Activated CD4-positive, alpha-beta T cell treated with anti-CD3 and anti-CD28 coated beads, Interleukin-2, amount 10 ng/mL, durations not matched to agents 7 days and 5 days (primary cell): ENCODE data around the gene APAF1. TPM values are rescaled to one million over a fixed set of nuclear protein-coding genes. Genes with fewer than 3 reads are reported as not detected.
"Not testable (repeated sequence)": the region's sequence is repeated elsewhere in the genome, so short reads cannot be mapped to it uniquely, and the experiment has no call there.

Experiments used
- CTCF ChIA-PET: fragments of 350-600 bp; sonication (Branson Sonifier 250); formaldehyde crosslinking; loops from one replicate; lab custom pipeline; 2021; ENCODE audit warnings: antibody characterized with exemption; lab: Charles Lee
- POLR2A ChIA-PET: fragments of 350-600 bp; sonication (Branson Sonifier 250); formaldehyde crosslinking; loops from one replicate; lab custom pipeline; 2021; ENCODE audit warnings: antibody characterized with exemption; lab: Charles Lee
- DNase-seq: peaks from one replicate; pipeline ENCODE4 v3.0.0-alpha.2; 2020
- H3K27ac Mint-ChIP-seq: one replicate; pipeline ENCODE4 v1.8.0; 2021; ENCODE audit warnings: mild to moderate bottlenecking, moderate library complexity, mixed read lengths
- H3K27me3 Mint-ChIP-seq: one replicate; pipeline ENCODE4 v1.8.0; 2021; ENCODE audit warnings: mixed read lengths
- H3K36me3 Mint-ChIP-seq: one replicate; pipeline ENCODE4 v1.8.0; 2021; ENCODE audit warnings: low read depth, mixed read lengths
- H3K4me1 Mint-ChIP-seq: one replicate; pipeline ENCODE4 v1.8.0; 2021; ENCODE audit warnings: mixed read lengths
- H3K4me3 Mint-ChIP-seq: one replicate; pipeline ENCODE4 v1.8.0; 2021; ENCODE audit warnings: mild to moderate bottlenecking, moderate library complexity, mixed read lengths
- H3K9me3 Mint-ChIP-seq: one replicate; pipeline ENCODE4 v1.8.0; 2021; ENCODE audit warnings: mixed read lengths
- total RNA-seq, 2 experiments: library from RNA; stranded (reverse); gene quantifications; one replicate each; pipeline ENCODE4 v1.2.3, GENCODE V29; 2021

APAF1 gene
- total RNA-seq, 2 experiments from 2014 or later, result 28.3 to 31.5 TPM

GRCh38 chr12:98750511-98750910 lies 105.4 kb downstream of the APAF1 start:
- CTCF ChIA-PET, result interaction anchor here (1.5 to 2.8 kb wide), 2 partner anchors 10 to 21 kb away, joined by 3 to 11 read pairs; no protein-coding TSS in a partner anchor
- Mint-ChIP-seq H3K36me3 (no peaks in the 10 kb centered on the region), H3K27ac (no peak overlapping the region), H3K9me3 (no peaks in the 10 kb centered on the region), H3K27me3 (peaks cover 20% of the 10 kb centered on the region), H3K4me1 (peaks cover 23% of the 10 kb centered on the region), H3K4me3 (no peak overlapping the region)
- POLR2A ChIA-PET, result no interaction called here
- DNase-seq, result no peak

GRCh38 chr12:98751580-98752115 lies 106.6 kb downstream of the APAF1 start:
- no peak for DNase-seq
- POLR2A ChIA-PET, result no interaction called here
- no peaks in the 10 kb centered on the region for H3K9me3 Mint-ChIP-seq
- H3K4me3 Mint-ChIP-seq, result no peak overlapping the region
- H3K27me3 Mint-ChIP-seq, result peaks cover 12% of the 10 kb centered on the region
- peaks cover 12% of the 10 kb centered on the region for H3K4me1 Mint-ChIP-seq
- CTCF ChIA-PET, result interaction anchor here (1.7 to 2.8 kb wide), 2 partner anchors 11 to 13 kb away, joined by 3 to 11 read pairs; no protein-coding TSS in a partner anchor
- H3K27ac Mint-ChIP-seq, result no peak overlapping the region
- H3K36me3 Mint-ChIP-seq, result no peaks in the 10 kb centered on the region

DNA sequence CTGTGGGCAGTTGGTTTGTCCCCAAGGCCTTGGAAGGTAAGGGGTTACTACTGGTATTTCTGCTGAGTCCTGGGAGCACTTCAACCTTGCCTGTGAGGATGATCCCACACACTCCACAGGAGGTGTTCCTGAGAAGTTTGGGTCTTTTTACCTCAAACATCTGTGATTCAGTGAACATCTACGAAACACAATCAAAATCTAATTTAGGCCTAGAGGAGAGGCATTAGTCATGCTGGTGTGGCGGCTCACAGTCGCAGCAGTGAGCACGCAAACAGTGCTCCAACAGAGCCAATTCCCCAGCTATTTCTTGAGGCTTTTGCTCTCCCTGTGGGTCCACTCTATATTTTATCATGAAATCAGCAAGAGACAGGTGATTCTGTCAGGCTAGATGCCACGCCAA lies 107.6 kb downstream of the APAF1 start:
- POLR2A ChIA-PET, result no interaction called here
- H3K9me3 Mint-ChIP-seq, result no peaks in the 10 kb centered on the region
- no peak overlapping the region for H3K4me3 Mint-ChIP-seq

GRCh38 chr12:98754095-98754494 lies 109.0 kb downstream of the APAF1 start:
- no peaks in the 10 kb centered on the region for H3K36me3 Mint-ChIP-seq
- H3K27me3 Mint-ChIP-seq, result no peaks in the 10 kb centered on the region
- DNase-seq, result no peak
- no peak overlapping the region for H3K27ac Mint-ChIP-seq
- H3K9me3 Mint-ChIP-seq, result no peaks in the 10 kb centered on the region
- POLR2A ChIA-PET, result interaction anchor here (0.6 to 0.7 kb wide), 2 partner anchors 15 to 1612 kb away, joined by 3 read pairs; no protein-coding TSS in a partner anchor
- CTCF ChIA-PET, result interaction anchor here (0.8 to 1.8 kb wide), 2 partner anchors 11 to 33 kb away, joined by 4 to 5 read pairs; no protein-coding TSS in a partner anchor
- peaks cover 8% of the 10 kb centered on the region for H3K4me1 Mint-ChIP-seq
- H3K4me3 Mint-ChIP-seq, result no peak overlapping the region

More for the DNA sequence above, 107.6 kb downstream of the APAF1 start:
- Mint-ChIP-seq H3K27ac (no peak overlapping the region), H3K4me1 (peaks cover 8% of the 10 kb centered on the region), H3K36me3 (no peaks in the 10 kb centered on the region), H3K27me3 (peaks cover under 1% of the 10 kb centered on the region)
- CTCF ChIA-PET, result interaction anchor here (0.7 to 2.8 kb wide), 5 partner anchors 9 to 101 kb away, joined by 3 to 11 read pairs (median 4); no protein-coding TSS in a partner anchor
- no peak for DNase-seq

DNA sequence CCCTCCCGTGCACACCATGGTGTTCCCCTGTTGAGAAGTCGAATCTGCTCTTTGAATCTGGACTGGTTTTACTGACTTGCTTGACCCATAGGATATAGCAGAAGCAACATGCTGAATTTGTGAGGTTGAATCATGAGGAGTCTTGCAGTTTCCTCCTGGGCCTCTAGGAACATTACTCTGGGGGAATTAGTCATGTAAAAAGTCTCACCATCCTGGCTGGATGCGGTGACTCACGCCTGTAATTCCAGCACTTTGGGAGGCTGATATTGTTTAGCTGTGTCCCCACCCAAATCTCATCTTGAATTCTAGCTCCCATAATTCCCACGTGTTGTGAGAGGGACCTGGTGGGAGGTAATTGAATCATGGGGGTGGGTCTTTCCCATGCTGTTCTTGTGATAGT lies 110.8 kb downstream of the APAF1 start:
- POLR2A ChIA-PET, result not testable (repeated sequence)

DNA sequence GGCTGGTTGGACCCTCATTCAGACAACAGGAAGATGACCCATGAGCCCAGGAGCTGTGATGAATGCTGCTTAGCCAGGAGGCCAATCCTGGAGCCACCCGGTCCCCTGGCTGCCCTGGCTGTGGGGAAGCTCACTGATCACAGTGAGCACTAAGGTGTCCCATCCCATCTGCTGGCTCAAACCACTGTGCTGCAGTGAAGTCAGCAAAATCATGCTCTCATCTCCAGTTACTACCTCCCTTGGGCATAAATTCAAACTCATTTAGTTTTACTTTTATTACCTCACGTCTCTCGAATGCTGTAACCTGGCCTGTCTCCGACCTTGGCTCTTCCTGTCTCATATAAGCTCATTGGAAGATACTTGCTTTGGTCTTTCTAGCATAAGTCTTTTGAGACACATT lies 112.4 kb downstream of the APAF1 start:
- Mint-ChIP-seq H3K4me3 (no peak overlapping the region), H3K4me1 (peaks cover 8% of the 10 kb centered on the region), H3K36me3 (no peaks in the 10 kb centered on the region), H3K9me3 (no peaks in the 10 kb centered on the region), H3K27ac (no peak overlapping the region), H3K27me3 (no peaks in the 10 kb centered on the region)
- ChIA-PET POLR2A (no interaction called here), CTCF (interaction anchor here (0.6 to 1.3 kb wide), 4 partner anchors 15 to 680 kb away, joined by 3 to 4 read pairs (median 3); no protein-coding TSS in a partner anchor)
- no peak for DNase-seq

More for the DNA sequence above, 110.8 kb downstream of the APAF1 start:
- H3K9me3 Mint-ChIP-seq, DNase-seq, H3K4me1 Mint-ChIP-seq, H3K27ac Mint-ChIP-seq, H3K36me3 Mint-ChIP-seq, H3K4me3 Mint-ChIP-seq, H3K27me3 Mint-ChIP-seq: not testable (repeated sequence)
- CTCF ChIA-PET, result interaction anchor here (1.0 to 1.5 kb wide), 2 partner anchors 16 to 79 kb away, joined by 3 to 4 read pairs; no protein-coding TSS in a partner anchor

- no peaks in the 10 kb centered on the region for H3K9me3 Mint-ChIP-seq
- ChIA-PET POLR2A (no interaction called here), CTCF (interaction anchor here (0.6 to 1.3 kb wide), 4 partner anchors 18 to 295 kb away, joined by 3 to 4 read pairs (median 3); no protein-coding TSS in a partner anchor)
- DNase-seq, result no peak
- no peak overlapping the region for H3K4me3 Mint-ChIP-seq
- no peak overlapping the region for H3K27ac Mint-ChIP-seq
- H3K36me3 Mint-ChIP-seq, result no peaks in the 10 kb centered on the region
- H3K27me3 Mint-ChIP-seq, result no peaks in the 10 kb centered on the region
- H3K4me1 Mint-ChIP-seq, result peaks cover 8% of the 10 kb centered on the region
These were observed 113.2 kb downstream of the APAF1 start for GRCh38 chr12:98758331-98758730.

DNA sequence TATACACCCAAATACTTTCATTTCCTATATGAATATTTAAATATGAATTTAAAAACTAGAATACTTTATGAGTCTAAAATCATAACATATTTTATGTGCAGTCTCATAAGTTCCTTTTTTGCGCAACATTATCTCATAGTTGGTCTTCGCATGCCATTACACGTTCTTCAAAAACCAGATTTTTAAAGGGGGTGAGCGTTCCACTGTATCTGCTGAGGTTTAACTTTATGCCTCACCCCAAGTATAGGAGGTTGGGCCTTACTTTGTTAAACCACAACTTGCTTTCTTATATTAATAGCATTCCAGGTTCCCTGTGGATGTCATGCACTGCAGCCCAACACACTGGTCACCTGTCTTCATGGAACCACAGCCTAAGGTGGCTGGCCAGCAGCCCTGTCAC lies 118.6 kb downstream of the APAF1 start:
- no peaks in the 10 kb centered on the region for H3K9me3 Mint-ChIP-seq
- H3K4me3 Mint-ChIP-seq, result no peak overlapping the region
- POLR2A ChIA-PET, result no interaction called here
- H3K27ac Mint-ChIP-seq, result no peak overlapping the region
- no peaks in the 10 kb centered on the region for H3K36me3 Mint-ChIP-seq
- DNase-seq, result no peak
- H3K4me1 Mint-ChIP-seq, result no peaks in the 10 kb centered on the region
- H3K27me3 Mint-ChIP-seq, result peaks cover 4% of the 10 kb centered on the region
- CTCF ChIA-PET, result no interaction called here

GRCh38 chr12:98767248-98767647 lies 122.2 kb downstream of the APAF1 start:
- Mint-ChIP-seq H3K27me3 (peaks cover 4% of the 10 kb centered on the region), H3K4me3 (no peak overlapping the region), H3K9me3 (no peaks in the 10 kb centered on the region), H3K4me1 (peaks cover 2% of the 10 kb centered on the region), H3K36me3 (no peaks in the 10 kb centered on the region), H3K27ac (no peak overlapping the region)
- POLR2A ChIA-PET, result no interaction called here
- CTCF ChIA-PET, result no interaction called here
- no peak for DNase-seq

DNA sequence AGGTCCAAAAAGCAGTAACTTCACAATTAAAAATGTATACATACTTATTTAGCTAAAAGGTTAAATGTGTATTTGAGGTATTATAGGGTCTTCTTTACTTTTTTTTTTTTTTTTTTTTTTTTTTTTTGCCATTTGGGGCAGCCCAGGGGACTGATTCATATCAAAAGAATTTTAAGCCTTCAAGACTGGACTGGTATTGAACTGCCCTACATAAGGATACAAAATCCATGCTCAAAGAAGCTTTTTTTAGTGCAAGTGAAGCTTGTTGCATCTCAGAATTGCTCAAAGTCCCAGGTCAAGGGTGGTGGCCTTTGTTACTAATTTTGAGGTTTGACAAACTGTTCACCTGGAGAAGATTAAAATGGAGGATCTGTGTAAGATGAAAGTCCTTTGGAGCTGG lies 124.0 kb downstream of the APAF1 start:
- Mint-ChIP-seq H3K4me1 (peaks cover 3% of the 10 kb centered on the region), H3K9me3 (no peaks in the 10 kb centered on the region), H3K4me3 (no peak overlapping the region), H3K36me3 (no peaks in the 10 kb centered on the region), H3K27me3 (peaks cover 4% of the 10 kb centered on the region), H3K27ac (no peak overlapping the region)
- ChIA-PET CTCF (no interaction called here), POLR2A (interaction anchor here (0.6 kb wide), 1 partner anchor 15 kb away, joined by 3 read pairs; no protein-coding TSS in a partner anchor)
- no peak for DNase-seq

DNA sequence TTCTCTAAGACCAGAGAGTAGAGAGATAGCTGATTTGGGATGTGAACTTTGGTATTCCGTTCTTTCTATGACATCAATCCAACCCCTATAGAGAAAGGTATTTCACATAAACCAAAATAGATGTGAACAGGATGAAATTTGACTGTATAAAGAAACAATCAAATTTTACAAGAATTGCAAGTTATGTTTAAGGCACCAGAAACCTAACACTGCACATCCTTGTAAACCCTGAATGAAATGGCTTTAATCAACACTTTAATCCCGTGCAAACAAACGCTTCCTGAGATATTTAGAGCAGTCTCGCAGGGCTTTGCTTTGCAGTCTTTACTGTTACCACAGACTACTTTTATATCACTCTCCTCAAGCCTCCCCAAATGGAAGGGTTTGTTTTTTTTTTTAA lies 125.1 kb downstream of the APAF1 start:
- Mint-ChIP-seq H3K36me3 (no peaks in the 10 kb centered on the region), H3K4me1 (peaks cover 3% of the 10 kb centered on the region), H3K4me3 (no peak overlapping the region), H3K27ac (no peak overlapping the region), H3K9me3 (no peaks in the 10 kb centered on the region), H3K27me3 (no peaks in the 10 kb centered on the region)
- DNase-seq, result no peak
- ChIA-PET POLR2A (no interaction called here), CTCF (no interaction called here)

GRCh38 chr12:98771811-98772752 lies 127.0 kb downstream of the APAF1 start:
- Mint-ChIP-seq H3K9me3 (no peaks in the 10 kb centered on the region), H3K27ac (no peak overlapping the region), H3K36me3 (no peaks in the 10 kb centered on the region), H3K27me3 (no peaks in the 10 kb centered on the region), H3K4me1 (peaks cover 3% of the 10 kb centered on the region), H3K4me3 (no peak overlapping the region)
- CTCF ChIA-PET, result no interaction called here
- DNase-seq, result no peak
- POLR2A ChIA-PET, result no interaction called here

DNA sequence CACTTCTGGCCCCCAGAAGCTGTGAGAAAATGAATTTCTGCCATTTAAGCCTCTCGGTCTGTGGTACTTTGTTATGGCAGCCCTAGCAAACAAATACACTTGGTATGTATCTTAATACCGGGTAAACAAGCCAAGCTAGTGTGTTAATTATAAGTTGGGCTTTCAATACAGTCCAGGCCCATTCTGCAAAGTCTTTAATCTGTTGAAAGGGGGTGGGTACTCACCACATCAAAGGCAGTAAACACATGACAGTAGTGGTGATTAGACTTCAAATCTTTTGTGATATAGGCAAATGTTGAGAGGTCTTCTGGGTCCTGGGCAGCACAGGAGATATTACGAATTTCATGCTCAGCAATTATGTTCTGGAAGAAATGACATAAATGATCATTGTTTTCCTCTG lies 127.7 kb downstream of the APAF1 start:
- H3K4me3 Mint-ChIP-seq, result no peak overlapping the region
- H3K9me3 Mint-ChIP-seq, result no peaks in the 10 kb centered on the region
- ChIA-PET POLR2A (no interaction called here), CTCF (no interaction called here)
- H3K36me3 Mint-ChIP-seq, result no peaks in the 10 kb centered on the region
- no peak overlapping the region for H3K27ac Mint-ChIP-seq
- H3K4me1 Mint-ChIP-seq, result peaks cover 3% of the 10 kb centered on the region
- no peak for DNase-seq
- H3K27me3 Mint-ChIP-seq, result peaks cover 2% of the 10 kb centered on the region
